PC-3 (cell line): ENCODE measurements around the gene REG3A.

Experiments used
- CTCF ChIP-seq: fragments of 300-600 bp; sonication (generic); conservative IDR thresholded peaks from 2 replicates; pipeline ENCODE4 v1.5.1; 2017; ENCODE audit warnings: antibody characterized with exemption, low read depth, mild to moderate bottlenecking, low read length
- EZH2 ChIP-seq: fragments of 300-600 bp; sonication (generic); IDR thresholded peaks from one replicate; pipeline ENCODE4 v1.6.1; 2017; ENCODE audit warnings: antibody characterized with exemption, mild to moderate bottlenecking, low read length; ENCODE audit not compliant: unreplicated experiment
- EZH2phosphoT487 ChIP-seq: fragments of 300-600 bp; sonication (generic); IDR thresholded peaks from 2 replicates; pipeline ENCODE4 v1.6.1; 2018; ENCODE audit warnings: mild to moderate bottlenecking, antibody characterized with exemption, low read length, borderline replicate concordance

GRCh38 chr2:79162132-79162531, 2.6 kb upstream of the REG3A start:
- TF ChIP-seq CTCF (no peak), EZH2phosphoT487 (no peak), EZH2 (no peak)
